ENCODE data around the gene DUS2.

DNA sequence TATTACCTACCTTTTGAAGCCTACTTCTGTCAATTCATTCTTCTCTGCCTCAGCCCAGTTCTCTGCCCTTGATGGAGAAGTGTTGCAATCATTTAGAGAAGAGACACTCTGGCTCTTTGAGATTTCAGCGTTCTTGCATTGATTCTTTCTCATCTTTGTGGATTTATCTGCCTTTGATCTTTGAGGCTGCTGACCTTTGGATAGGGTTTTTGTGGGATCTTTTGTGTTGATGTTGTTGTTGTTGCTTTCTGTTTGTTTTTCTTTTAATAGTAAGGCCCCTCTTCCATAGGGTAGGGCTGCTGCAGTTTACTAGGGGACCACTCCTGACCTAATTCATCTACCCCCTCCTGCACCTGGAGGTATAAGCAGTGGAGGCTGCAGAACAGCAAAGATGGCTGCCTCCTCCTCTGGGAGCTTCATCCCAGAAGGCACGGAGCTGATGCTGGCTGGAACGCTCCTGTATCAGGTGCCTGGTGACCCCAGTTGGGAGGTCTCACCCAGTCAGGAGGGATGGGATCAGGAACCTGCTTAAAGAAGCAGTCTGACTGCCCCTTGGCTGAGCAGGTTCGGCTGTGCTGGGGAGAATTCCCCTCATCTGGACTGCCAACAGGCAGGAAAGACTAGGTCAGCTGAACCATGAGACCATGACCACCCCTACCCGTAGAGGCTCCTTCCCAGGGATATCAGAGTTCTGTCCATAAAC, 90.1 kb downstream of the DUS2 start:
- TF ChIP-seq, protein P1, sequence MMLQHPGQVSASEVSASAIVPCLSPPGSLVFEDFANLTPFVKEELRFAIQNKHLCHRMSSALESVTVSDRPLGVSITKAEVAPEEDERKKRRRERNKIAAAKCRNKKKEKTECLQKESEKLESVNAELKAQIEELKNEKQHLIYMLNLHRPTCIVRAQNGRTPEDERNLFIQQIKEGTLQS (IDR thresholded peaks at IDR 0.05): no peak
- TF ChIP-seq, protein P2, sequence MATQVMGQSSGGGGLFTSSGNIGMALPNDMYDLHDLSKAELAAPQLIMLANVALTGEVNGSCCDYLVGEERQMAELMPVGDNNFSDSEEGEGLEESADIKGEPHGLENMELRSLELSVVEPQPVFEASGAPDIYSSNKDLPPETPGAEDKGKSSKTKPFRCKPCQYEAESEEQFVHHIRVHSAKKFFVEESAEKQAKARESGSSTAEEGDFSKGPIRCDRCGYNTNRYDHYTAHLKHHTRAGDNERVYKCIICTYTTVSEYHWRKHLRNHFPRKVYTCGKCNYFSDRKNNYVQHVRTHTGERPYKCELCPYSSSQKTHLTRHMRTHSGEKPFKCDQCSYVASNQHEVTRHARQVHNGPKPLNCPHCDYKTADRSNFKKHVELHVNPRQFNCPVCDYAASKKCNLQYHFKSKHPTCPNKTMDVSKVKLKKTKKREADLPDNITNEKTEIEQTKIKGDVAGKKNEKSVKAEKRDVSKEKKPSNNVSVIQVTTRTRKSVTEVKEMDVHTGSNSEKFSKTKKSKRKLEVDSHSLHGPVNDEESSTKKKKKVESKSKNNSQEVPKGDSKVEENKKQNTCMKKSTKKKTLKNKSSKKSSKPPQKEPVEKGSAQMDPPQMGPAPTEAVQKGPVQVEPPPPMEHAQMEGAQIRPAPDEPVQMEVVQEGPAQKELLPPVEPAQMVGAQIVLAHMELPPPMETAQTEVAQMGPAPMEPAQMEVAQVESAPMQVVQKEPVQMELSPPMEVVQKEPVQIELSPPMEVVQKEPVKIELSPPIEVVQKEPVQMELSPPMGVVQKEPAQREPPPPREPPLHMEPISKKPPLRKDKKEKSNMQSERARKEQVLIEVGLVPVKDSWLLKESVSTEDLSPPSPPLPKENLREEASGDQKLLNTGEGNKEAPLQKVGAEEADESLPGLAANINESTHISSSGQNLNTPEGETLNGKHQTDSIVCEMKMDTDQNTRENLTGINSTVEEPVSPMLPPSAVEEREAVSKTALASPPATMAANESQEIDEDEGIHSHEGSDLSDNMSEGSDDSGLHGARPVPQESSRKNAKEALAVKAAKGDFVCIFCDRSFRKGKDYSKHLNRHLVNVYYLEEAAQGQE (IDR thresholded peaks at IDR 0.05; ENCODE audit: low read depth): no peak
- TF ChIP-seq RAD21 (IDR thresholded peaks at IDR 0.05; ENCODE audit: low read depth) (no peak), CTCF (IDR thresholded peaks at IDR 0.05 in 2 of 3, conservative IDR thresholded peaks at IDR 0.05 in 1 of 3; ENCODE audit: borderline replicate concordance in 1 of 3, insufficient read depth in 1 of 3, low read depth in 2 of 3, low read length in 2 of 3) (no peak), EZH2phosphoT487 (IDR thresholded peaks at IDR 0.05; ENCODE audit: borderline replicate concordance) (no peak), SIN3A (IDR thresholded peaks at IDR 0.05; ENCODE audit: low read depth) (no peak)

Measured in HCT116 (cell line).